Measurements from ENCODE around the gene TNC.

Gene TNC

GRCh38 chr9:115154617-115155016 lies 36.7 kb upstream of the TNC start:
- H3K27me3 ChIP-seq (ENCODE audit: low read length): no peaks in the 10 kb centered on the region
- H3K4me2 ChIP-seq (ENCODE audit: low read depth, low read length, poor library complexity, severe bottlenecking): no peak overlapping the region
- no peak overlapping the region for H3K27ac ChIP-seq (ENCODE audit: low read depth, low read length)
- H4K20me1 ChIP-seq (ENCODE audit: low read depth, low read length): no peaks in the 10 kb centered on the region
- TF ChIP-seq CTCF (IDR thresholded peaks at IDR 0.05; ENCODE audit: insufficient read depth, low read length, poor library complexity, severe bottlenecking) (no peak), EZH2phosphoT487 (conservative IDR thresholded peaks at IDR 0.05; ENCODE audit: low read length) (no peak)
- H3K9me3 ChIP-seq (ENCODE audit: insufficient read depth, low read length): no peaks in the 10 kb centered on the region
- no peaks in the 10 kb centered on the region for H3K36me3 ChIP-seq (ENCODE audit: low read length)
- no peak overlapping the region for H3K4me3 ChIP-seq (ENCODE audit: insufficient read depth, low read length, poor library complexity, severe bottlenecking)
- H2AFZ ChIP-seq (ENCODE audit: low read depth, low read length, severe bottlenecking): no peak overlapping the region
- no peaks in the 10 kb centered on the region for H3F3A ChIP-seq (ENCODE audit: insufficient read depth)
- no peak overlapping the region for H3K9ac ChIP-seq (ENCODE audit: low read length)
- H3K9me2 ChIP-seq (replicated peaks; ENCODE audit: insufficient read depth, low read length): no peaks in the 10 kb centered on the region
- H3K79me2 ChIP-seq (ENCODE audit: insufficient read depth, low read length): no peaks in the 10 kb centered on the region

GRCh38 chr9:115152281-115152820 lies 34.4 kb upstream of the TNC start:
- Histone ChIP-seq H3K27ac (ENCODE audit: low read depth, low read length) (no peak overlapping the region), H3K4me2 (ENCODE audit: low read depth, low read length, poor library complexity, severe bottlenecking) (no peak overlapping the region), H3K4me3 (ENCODE audit: insufficient read depth, low read length, poor library complexity, severe bottlenecking) (no peak overlapping the region), H2AFZ (ENCODE audit: low read depth, low read length, severe bottlenecking) (no peak overlapping the region), H3K79me2 (ENCODE audit: insufficient read depth, low read length) (no peaks in the 10 kb centered on the region), H3K36me3 (ENCODE audit: low read length) (no peaks in the 10 kb centered on the region), H3K9ac (ENCODE audit: low read length) (no peak overlapping the region), H3F3A (ENCODE audit: insufficient read depth) (no peaks in the 10 kb centered on the region), H4K20me1 (ENCODE audit: low read depth, low read length) (no peaks in the 10 kb centered on the region), H3K27me3 (ENCODE audit: low read length) (no peaks in the 10 kb centered on the region), H3K9me2 (replicated peaks; ENCODE audit: insufficient read depth, low read length) (no peaks in the 10 kb centered on the region), H3K9me3 (ENCODE audit: insufficient read depth, low read length) (no peaks in the 10 kb centered on the region)
- TF ChIP-seq EZH2phosphoT487 (conservative IDR thresholded peaks at IDR 0.05; ENCODE audit: low read length): no peak
- TF ChIP-seq CTCF (IDR thresholded peaks at IDR 0.05; ENCODE audit: insufficient read depth, low read length, poor library complexity, severe bottlenecking): no peak

GRCh38 chr9:115148721-115149120 lies 30.8 kb upstream of the TNC start:
- no peak overlapping the region for H3K9ac ChIP-seq (ENCODE audit: low read length)
- no peaks in the 10 kb centered on the region for H3K79me2 ChIP-seq (ENCODE audit: insufficient read depth, low read length)
- H4K20me1 ChIP-seq (ENCODE audit: low read depth, low read length): no peaks in the 10 kb centered on the region
- H2AFZ ChIP-seq (ENCODE audit: low read depth, low read length, severe bottlenecking): no peak overlapping the region
- no peaks in the 10 kb centered on the region for H3K36me3 ChIP-seq (ENCODE audit: low read length)
- no peaks in the 10 kb centered on the region for H3K9me3 ChIP-seq (ENCODE audit: insufficient read depth, low read length)
- no peak overlapping the region for H3K27ac ChIP-seq (ENCODE audit: low read depth, low read length)
- no peak for TF ChIP-seq EZH2phosphoT487 (conservative IDR thresholded peaks at IDR 0.05; ENCODE audit: low read length)
- TF ChIP-seq CTCF (IDR thresholded peaks at IDR 0.05; ENCODE audit: insufficient read depth, low read length, poor library complexity, severe bottlenecking): no peak
- H3K4me3 ChIP-seq (ENCODE audit: insufficient read depth, low read length, poor library complexity, severe bottlenecking): no peak overlapping the region
- no peaks in the 10 kb centered on the region for H3K27me3 ChIP-seq (ENCODE audit: low read length)
- no peak overlapping the region for H3K4me2 ChIP-seq (ENCODE audit: low read depth, low read length, poor library complexity, severe bottlenecking)
- no peaks in the 10 kb centered on the region for H3K9me2 ChIP-seq (replicated peaks; ENCODE audit: insufficient read depth, low read length)
- no peaks in the 10 kb centered on the region for H3F3A ChIP-seq (ENCODE audit: insufficient read depth)

Data from SU-DHL-6 (cell line).